ENCODE data around the gene LILRB5. TPM values are rescaled to one million over a fixed set of nuclear protein-coding genes. Genes with fewer than 3 reads are reported as not detected.

LILRB5 gene
- total and polyA plus RNA-seq, 2 of the 4 experiments (the other 2 are of a cell fraction): not detected

DNA sequence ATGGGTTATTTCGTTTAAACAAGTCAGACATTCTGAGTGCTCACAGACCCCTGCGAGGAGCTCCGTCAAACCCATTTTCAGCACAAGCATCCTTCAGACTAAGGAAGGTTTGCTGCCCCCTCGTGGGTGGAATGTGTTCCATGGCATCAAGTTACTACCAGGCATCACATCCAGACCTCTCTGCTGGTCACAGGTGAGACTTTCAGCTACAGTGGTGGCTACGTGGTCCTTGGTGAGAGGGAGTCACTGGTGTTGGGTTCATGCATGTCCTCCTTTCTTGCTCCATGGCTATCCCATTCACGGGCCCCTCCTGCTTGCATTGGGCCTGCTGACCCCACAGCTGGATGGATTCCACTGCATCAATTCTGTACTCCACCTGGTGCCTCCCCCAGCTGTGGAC is 9.1 kb upstream of the LILRB5 start:
- no peaks in the 10 kb centered on the region for H3K27me3 ChIP-seq (ENCODE audit: control insufficient read depth, insufficient read depth, low read length)
- no peak overlapping the region for H4K91ac ChIP-seq (ENCODE audit: insufficient read depth, low read depth, low read length)
- WGBS, 2 experiments (ENCODE audit: extremely low coverage in 2 of 2, insufficient read length in 1 of 2): no CpG with 5 or more reads among the region's 6 CpGs
- H3K14ac ChIP-seq (replicated peaks; ENCODE audit: low read depth, low read length): no peak overlapping the region
- no peak overlapping the region for H3K27ac ChIP-seq (ENCODE audit: insufficient read depth, low read length)
- no peaks in the 10 kb centered on the region for H3K36me3 ChIP-seq (ENCODE audit: control insufficient read depth, insufficient read depth, low read length)
- in situ Hi-C loops (cut with MboI; ENCODE audit: low sequenced_read_pairs): no loop called here
- dilution Hi-C loops (cut with HindIII; ENCODE audit: low sequenced_read_pairs, unreplicated experiment): no loop called here
- H3K56ac ChIP-seq (ENCODE audit: extremely low read depth, insufficient read depth, low read length): no peak overlapping the region
- no peak overlapping the region for H3K4me2 ChIP-seq (ENCODE audit: low read depth, low read length)
- ChIA-PET CTCF (interaction anchor here (0.6 to 0.9 kb wide), 2 partner anchors 76 to 1565 kb away, joined by 3 read pairs; partner anchors contain the start of gene MBOAT7), POLR2A (ENCODE audit: unreplicated experiment) (no interaction called here)
- no peak overlapping the region for H2BK5ac ChIP-seq (ENCODE audit: low read depth, low read length, poor library complexity, severe bottlenecking)
- intact Hi-C loops (cut with micrococcal nuclease): no loop called here
- H3K4me3 ChIP-seq (ENCODE audit: insufficient read depth, low read depth, low read length): no peak overlapping the region
- H3K4me1 ChIP-seq (ENCODE audit: control insufficient read depth, insufficient read depth, low read length): no peaks in the 10 kb centered on the region
- no peaks in the 10 kb centered on the region for H3K79me1 ChIP-seq (ENCODE audit: low read depth in 1 of 2, low read length in 2 of 2)
- H2AFZ ChIP-seq (replicated peaks; ENCODE audit: low read length, poor library complexity): no peak overlapping the region
- H2BK15ac ChIP-seq (ENCODE audit: low read depth, low read length): no peak overlapping the region
- no peak overlapping the region for H3K18ac ChIP-seq (ENCODE audit: low read depth, low read length)
- no peak overlapping the region for H2AK9ac ChIP-seq (replicated peaks; ENCODE audit: low read depth, low read length, poor library complexity)
- H3K9me1 ChIP-seq (ENCODE audit: insufficient read depth, low read length): no peaks in the 10 kb centered on the region
- H3K9me3 ChIP-seq (ENCODE audit: control insufficient read depth, insufficient read depth, low read length): no peaks in the 10 kb centered on the region
- no peak overlapping the region for H2BK120ac ChIP-seq (ENCODE audit: low read depth, low read length)
- BruUV-seq (replicated peaks): no TSS peak
- no peak overlapping the region for H2BK20ac ChIP-seq (ENCODE audit: low read depth, low read length)
- ATAC-seq (ENCODE audit: low read depth) (peak; percentile 80), DNase-seq (peak; percentile 59)
- no peak for TF ChIP-seq FOS (IDR thresholded peaks at IDR 0.05; ENCODE audit: low read depth, low read length)
- no peak for TF ChIP-seq MAZ (IDR thresholded peaks at IDR 0.05; ENCODE audit: borderline replicate concordance, low read depth, low read length)
- TF ChIP-seq USF2 (IDR thresholded peaks at IDR 0.05; ENCODE audit: low read depth, low read length): no peak
- no peak for TF ChIP-seq NFE2L2 (IDR thresholded peaks at IDR 0.05; ENCODE audit: low read depth, low read length)
- TF ChIP-seq CHD1 (IDR thresholded peaks at IDR 0.05; ENCODE audit: low read depth, low read length): no peak
- TF ChIP-seq MAFK (IDR thresholded peaks at IDR 0.05; ENCODE audit: low read depth, low read length): no peak
- no peak for TF ChIP-seq CEBPB (IDR thresholded peaks at IDR 0.05; ENCODE audit: low read depth, low read length)
- no peak for TF ChIP-seq RFX5 (IDR thresholded peaks at IDR 0.05; ENCODE audit: low read depth, low read length)
- TF ChIP-seq RAD21 (IDR thresholded peaks at IDR 0.05; ENCODE audit: low read length): peak; percentile 27; the same call in 1 of the 2 replicates
- no peak for TF ChIP-seq POLR2A (IDR thresholded peaks at IDR 0.05; ENCODE audit: low read depth, low read length)
- peak; percentile 22; the same call in 1 of the 2 replicates for TF ChIP-seq SMC3 (IDR thresholded peaks at IDR 0.05; ENCODE audit: low read depth, low read length)
- TF ChIP-seq RCOR1 (IDR thresholded peaks at IDR 0.05; ENCODE audit: insufficient replicate concordance, low read length): no peak
- TF ChIP-seq, protein P1, sequence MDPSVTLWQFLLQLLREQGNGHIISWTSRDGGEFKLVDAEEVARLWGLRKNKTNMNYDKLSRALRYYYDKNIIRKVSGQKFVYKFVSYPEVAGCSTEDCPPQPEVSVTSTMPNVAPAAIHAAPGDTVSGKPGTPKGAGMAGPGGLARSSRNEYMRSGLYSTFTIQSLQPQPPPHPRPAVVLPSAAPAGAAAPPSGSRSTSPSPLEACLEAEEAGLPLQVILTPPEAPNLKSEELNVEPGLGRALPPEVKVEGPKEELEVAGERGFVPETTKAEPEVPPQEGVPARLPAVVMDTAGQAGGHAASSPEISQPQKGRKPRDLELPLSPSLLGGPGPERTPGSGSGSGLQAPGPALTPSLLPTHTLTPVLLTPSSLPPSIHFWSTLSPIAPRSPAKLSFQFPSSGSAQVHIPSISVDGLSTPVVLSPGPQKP (IDR thresholded peaks at IDR 0.05; ENCODE audit: borderline replicate concordance, low read depth, low read length): no peak
- no peak for TF ChIP-seq MXI1 (IDR thresholded peaks at IDR 0.05; ENCODE audit: borderline replicate concordance, low read depth, low read length)
- no peak for TF ChIP-seq BHLHE40 (IDR thresholded peaks at IDR 0.05; ENCODE audit: low read depth, low read length)
- TF ChIP-seq, protein P2, sequence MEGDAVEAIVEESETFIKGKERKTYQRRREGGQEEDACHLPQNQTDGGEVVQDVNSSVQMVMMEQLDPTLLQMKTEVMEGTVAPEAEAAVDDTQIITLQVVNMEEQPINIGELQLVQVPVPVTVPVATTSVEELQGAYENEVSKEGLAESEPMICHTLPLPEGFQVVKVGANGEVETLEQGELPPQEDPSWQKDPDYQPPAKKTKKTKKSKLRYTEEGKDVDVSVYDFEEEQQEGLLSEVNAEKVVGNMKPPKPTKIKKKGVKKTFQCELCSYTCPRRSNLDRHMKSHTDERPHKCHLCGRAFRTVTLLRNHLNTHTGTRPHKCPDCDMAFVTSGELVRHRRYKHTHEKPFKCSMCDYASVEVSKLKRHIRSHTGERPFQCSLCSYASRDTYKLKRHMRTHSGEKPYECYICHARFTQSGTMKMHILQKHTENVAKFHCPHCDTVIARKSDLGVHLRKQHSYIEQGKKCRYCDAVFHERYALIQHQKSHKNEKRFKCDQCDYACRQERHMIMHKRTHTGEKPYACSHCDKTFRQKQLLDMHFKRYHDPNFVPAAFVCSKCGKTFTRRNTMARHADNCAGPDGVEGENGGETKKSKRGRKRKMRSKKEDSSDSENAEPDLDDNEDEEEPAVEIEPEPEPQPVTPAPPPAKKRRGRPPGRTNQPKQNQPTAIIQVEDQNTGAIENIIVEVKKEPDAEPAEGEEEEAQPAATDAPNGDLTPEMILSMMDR (conservative IDR thresholded peaks at IDR 0.05; ENCODE audit: low read depth, low read length): peak; percentile 50
- no peak overlapping the region for H2AK5ac ChIP-seq (ENCODE audit: low read depth, low read length)
- no peak overlapping the region for H4K8ac ChIP-seq (ENCODE audit: low read depth in 2 of 2, low read length in 2 of 2)
- H4K20me1 ChIP-seq (ENCODE audit: insufficient read depth, low read length): no peaks in the 10 kb centered on the region
- no peak overlapping the region for H3K9ac ChIP-seq (ENCODE audit: low read depth, low read length)
- no peak overlapping the region for H3K23ac ChIP-seq (ENCODE audit: low read depth, low read length)
- no peak overlapping the region for H3K4ac ChIP-seq (ENCODE audit: low read depth, low read length)
- H4K5ac ChIP-seq (ENCODE audit: low read depth, low read length): no peak overlapping the region
